ENCODE data around the gene VAMP1. TPM values are rescaled to one million over a fixed set of nuclear protein-coding genes. Genes with fewer than 3 reads are reported as not detected.

VAMP1 gene
- total RNA-seq, 1 experiment from 2014 or later, result 10.3 TPM

DNA sequence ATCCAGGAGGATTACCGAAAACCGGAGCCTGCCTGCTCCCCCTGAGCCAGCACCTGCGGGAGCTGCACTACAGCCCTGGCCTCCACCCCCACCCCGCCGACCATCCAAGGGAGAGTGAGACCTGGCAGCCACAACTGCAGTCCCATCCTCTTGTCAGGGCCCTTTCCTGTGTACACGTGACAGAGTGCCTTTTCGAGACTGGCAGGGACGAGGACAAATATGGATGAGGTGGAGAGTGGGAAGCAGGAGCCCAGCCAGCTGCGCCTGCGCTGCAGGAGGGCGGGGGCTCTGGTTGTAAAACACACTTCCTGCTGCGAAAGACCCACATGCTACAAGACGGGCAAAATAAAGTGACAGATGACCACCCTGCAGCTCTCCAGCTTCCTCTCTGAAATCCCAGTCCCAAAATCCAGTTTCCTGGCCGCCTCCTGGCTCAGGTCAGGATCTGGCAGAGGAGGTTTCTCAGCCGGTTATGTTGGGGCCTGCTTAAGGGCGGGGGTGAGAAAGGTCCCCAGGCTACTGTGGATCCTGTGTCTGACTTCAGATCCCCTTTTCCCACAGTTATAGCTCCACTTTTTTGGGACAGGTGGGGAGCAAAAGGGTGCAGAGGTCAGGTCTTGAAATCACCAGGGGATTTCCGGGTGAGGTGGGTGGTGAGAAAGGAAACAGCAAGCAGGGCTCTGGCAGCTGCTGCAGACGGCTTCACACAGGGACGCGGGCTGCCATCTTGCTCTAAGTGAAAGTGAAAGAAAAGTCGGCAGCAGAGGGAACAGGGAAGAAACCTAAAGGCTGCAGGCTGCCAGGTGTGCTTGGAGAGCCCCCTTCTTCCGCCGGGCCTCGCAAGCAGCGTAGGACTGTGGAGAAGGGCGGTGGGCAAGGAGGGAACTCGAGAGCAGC is 18.9 kb downstream of the VAMP1 start, which contains the start of gene TAPBPL:
TAPBPL (plus strand) TSS at position 695 of the 897 bp plus-strand sequence. CDS start 207 bp downstream, outside the sequence.
- Histone ChIP-seq H2BK20ac (ENCODE audit: low read depth, low read length, poor library complexity, severe bottlenecking) (no peak within 1 kb of the TSS), H2BK15ac (ENCODE audit: low read depth, low read length) (no peak within 1 kb of the TSS), H3K56ac (ENCODE audit: insufficient read length, low read depth, low read length) (no peak within 1 kb of the TSS), H3K23me2 (ENCODE audit: insufficient read length, low read depth, low read length, poor library complexity, severe bottlenecking) (peaks cover 3% of the 10 kb centered on the region), H3T11ph (ENCODE audit: low read length) (no peak within 1 kb of the TSS), H3K9ac (ENCODE audit: extremely low read depth, insufficient read length, low read length) (no peak within 1 kb of the TSS), H3K4me1 (ENCODE audit: insufficient read depth, low read length) (peaks cover 11% of the 10 kb centered on the region; the same call in 1 of the 2 replicates), H2AFZ (ENCODE audit: low read length) (peak within 1 kb of the TSS; percentile 71), H3K4me2 (ENCODE audit: insufficient read depth, insufficient read length, low read length) (peak within 1 kb of the TSS; percentile 17), H3K18ac (ENCODE audit: insufficient read length, low read depth, low read length) (peak within 1 kb of the TSS; percentile 64), H3K23ac (ENCODE audit: insufficient read length, low read depth, low read length) (no peak within 1 kb of the TSS), H2BK5ac (ENCODE audit: insufficient read length, low read length) (no peak within 1 kb of the TSS), H3K79me2 (ENCODE audit: insufficient read depth, low read length) (no peaks in the 10 kb centered on the region), H4K8ac (replicated peaks; ENCODE audit: insufficient read length, low read depth, low read length) (no peak within 1 kb of the TSS), H2AK5ac (ENCODE audit: insufficient read length, low read length) (no peak within 1 kb of the TSS), H3K9me3 (ENCODE audit: control insufficient read depth, low read depth, low read length) (no peaks in the 10 kb centered on the region), H2BK120ac (ENCODE audit: low read depth, low read length, poor library complexity, severe bottlenecking) (peak within 1 kb of the TSS; percentile 42), H3K14ac (ENCODE audit: insufficient read depth, low read length) (peak within 1 kb of the TSS; percentile 79), H4K91ac (ENCODE audit: insufficient read length, low read depth, low read length) (peak within 1 kb of the TSS; percentile 21), H3K27me3 (ENCODE audit: insufficient read depth, low read length) (no peaks in the 10 kb centered on the region), H3K27ac (ENCODE audit: insufficient read length, low read depth, low read length) (peak within 1 kb of the TSS; percentile 7), H2BK12ac (ENCODE audit: insufficient read length, low read depth, low read length) (no peak within 1 kb of the TSS), H3K4ac (ENCODE audit: low read depth, low read length) (peak within 1 kb of the TSS; percentile 0; the same call in 1 of the 2 replicates), H4K20me1 (ENCODE audit: control insufficient read depth, insufficient read depth, insufficient read length) (no peaks in the 10 kb centered on the region), H3K79me1 (ENCODE audit: insufficient read depth, low read depth, low read length, poor library complexity, severe bottlenecking) (no peaks in the 10 kb centered on the region), H4K5ac (ENCODE audit: insufficient read length, low read depth, low read length) (peak within 1 kb of the TSS; percentile 12)
- Mint-ChIP-seq H3K4me1 (peaks cover 40 to 44% of the 10 kb centered on the region in 2 experiments), H3K27me3 (ENCODE audit: low read depth) (no peaks in the 10 kb centered on the region; the same call in none of the 2 replicates), H3K27ac (peak within 1 kb of the TSS; percentile 95 to 99 (median 99)), H3K4me3 (peak within 1 kb of the TSS; percentile 55 to 73), H3K9me3 (no peaks in the 10 kb centered on the region), H3K36me3 (ENCODE audit: insufficient read depth in 1 of 3, low read depth in 3 of 3) (peaks cover 2 to 7% (median 5%) of the 10 kb centered on the region in 3 experiments; a peak in 6 of 7 replicates)
- peak; percentile 73 for DNase-seq
- no CpG with 5 or more reads among the region's 27 CpGs for WGBS (ENCODE audit: extremely low coverage, insufficient read length, low lambda C conversion rate)
- TF ChIP-seq, protein P1, sequence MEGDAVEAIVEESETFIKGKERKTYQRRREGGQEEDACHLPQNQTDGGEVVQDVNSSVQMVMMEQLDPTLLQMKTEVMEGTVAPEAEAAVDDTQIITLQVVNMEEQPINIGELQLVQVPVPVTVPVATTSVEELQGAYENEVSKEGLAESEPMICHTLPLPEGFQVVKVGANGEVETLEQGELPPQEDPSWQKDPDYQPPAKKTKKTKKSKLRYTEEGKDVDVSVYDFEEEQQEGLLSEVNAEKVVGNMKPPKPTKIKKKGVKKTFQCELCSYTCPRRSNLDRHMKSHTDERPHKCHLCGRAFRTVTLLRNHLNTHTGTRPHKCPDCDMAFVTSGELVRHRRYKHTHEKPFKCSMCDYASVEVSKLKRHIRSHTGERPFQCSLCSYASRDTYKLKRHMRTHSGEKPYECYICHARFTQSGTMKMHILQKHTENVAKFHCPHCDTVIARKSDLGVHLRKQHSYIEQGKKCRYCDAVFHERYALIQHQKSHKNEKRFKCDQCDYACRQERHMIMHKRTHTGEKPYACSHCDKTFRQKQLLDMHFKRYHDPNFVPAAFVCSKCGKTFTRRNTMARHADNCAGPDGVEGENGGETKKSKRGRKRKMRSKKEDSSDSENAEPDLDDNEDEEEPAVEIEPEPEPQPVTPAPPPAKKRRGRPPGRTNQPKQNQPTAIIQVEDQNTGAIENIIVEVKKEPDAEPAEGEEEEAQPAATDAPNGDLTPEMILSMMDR (conservative IDR thresholded peaks at IDR 0.05), result no peak

All from H9 (cell line).